CD14-positive monocyte (primary cell): ENCODE data around the gene KANK2. TPM values are rescaled to one million over a fixed set of nuclear protein-coding genes. Genes with fewer than 3 reads are reported as not detected.

Source experiments
- DNase-seq, 3 donors: peaks; one replicate each; pipeline ENCODE4 v3.0.0-alpha.2; 2011 to 2022
- H2AFZ ChIP-seq: 2 replicates; pipeline ENCODE4 v1.6.0; 2012; ENCODE audit warnings: mild to moderate bottlenecking, low read depth, low read length, inconsistent platforms; ENCODE audit not compliant: insufficient read depth, poor library complexity, severe bottlenecking
- H3K27ac ChIP-seq, 2 donors: 1 replicate in 1 of 2; 2 replicates in 1 of 2; pipeline ENCODE4 v1.5.1; 2012 to 2013; ENCODE audit warnings: low read length in 2 of 2, control low read depth in 1 of 2, inconsistent platforms in 1 of 2, low read depth in 1 of 2, mild to moderate bottlenecking in 1 of 2
- H3K27me3 ChIP-seq, 2 donors: one replicate each; pipeline versions ENCODE4 v1.6.0 to v1.6.1; 2011 to 2013; ENCODE audit warnings: low read length in 2 of 2; ENCODE audit not compliant: control insufficient read depth in 2 of 2, insufficient read depth in 2 of 2
- H3K36me3 ChIP-seq, 2 donors: replicated peaks in 1 of 2; 1 replicate in 1 of 2; 2 replicates in 1 of 2; pipeline versions ENCODE4 v1.5.1 to v1.6.1; 2012 to 2013; ENCODE audit warnings: low read length in 2 of 2, control low read depth in 1 of 2, inconsistent platforms in 1 of 2, mild to moderate bottlenecking in 1 of 2; ENCODE audit not compliant: insufficient read depth in 2 of 2, control insufficient read depth in 1 of 2
- H3K4me1 ChIP-seq, 2 donors: 1 replicate in 1 of 2; 2 replicates in 1 of 2; pipeline versions ENCODE4 v1.5.1 to v1.6.1; 2012 to 2013; ENCODE audit warnings: low read length in 2 of 2, control low read depth in 1 of 2, inconsistent platforms in 1 of 2, mild to moderate bottlenecking in 1 of 2, moderate library complexity in 1 of 2; ENCODE audit not compliant: insufficient read depth in 2 of 2, control insufficient read depth in 1 of 2
- H3K4me2 ChIP-seq: replicated peaks from 2 replicates; pipeline ENCODE3; 2012; ENCODE audit warnings: low read length, moderate library complexity, mild to moderate bottlenecking; ENCODE audit not compliant: poor library complexity, severe bottlenecking; ENCODE audit errors: extremely low read depth
- H3K4me3 ChIP-seq, 3 experiments: fragments of 200-600 bp in 1 of 3; sonication (generic) in 1 of 3; replicated peaks in 1 of 3; 1 replicate in 2 of 3; 2 replicates in 1 of 3; pipeline ENCODE4 v1.5.1; 2011 to 2013; ENCODE audit warnings: low read length in 3 of 3, mild to moderate bottlenecking in 3 of 3, control low read depth in 2 of 3, low read depth in 2 of 3, inconsistent platforms in 1 of 3, moderate library complexity in 1 of 3
- H3K79me2 ChIP-seq: 2 replicates; pipeline ENCODE4 v1.6.0; 2012; ENCODE audit warnings: mild to moderate bottlenecking, control low read depth, inconsistent platforms, low read length, moderate library complexity; ENCODE audit not compliant: insufficient read depth
- H3K9ac ChIP-seq: 2 replicates; pipeline ENCODE4 v1.6.0; 2017; ENCODE audit warnings: low read length, mild to moderate bottlenecking; ENCODE audit not compliant: insufficient read depth, poor library complexity, severe bottlenecking
- H3K9me3 ChIP-seq, 2 donors: replicated peaks in 1 of 2; 1 replicate in 1 of 2; 2 replicates in 1 of 2; pipeline versions ENCODE4 v1.5.1 to v1.6.1; 2012 to 2013; ENCODE audit warnings: low read length in 2 of 2, control low read depth in 1 of 2; ENCODE audit not compliant: control insufficient read depth in 1 of 2, insufficient read depth in 1 of 2
- H4K20me1 ChIP-seq: 2 replicates; pipeline ENCODE4 v1.6.0; 2012; ENCODE audit warnings: mild to moderate bottlenecking, low read length, control low read depth, moderate library complexity; ENCODE audit not compliant: insufficient read depth
- H3K27ac Mint-ChIP-seq, 7 donors: one replicate each; pipeline ENCODE4 v1.8.0; 2020; ENCODE audit warnings: mild to moderate bottlenecking in 7 of 7, mixed read lengths in 7 of 7, moderate library complexity in 6 of 7, inconsistent platforms in 2 of 7
- H3K27me3 Mint-ChIP-seq, 3 donors: one replicate each; pipeline ENCODE4 v1.8.0; 2021 to 2022; ENCODE audit warnings: low read depth in 3 of 3, mild to moderate bottlenecking in 3 of 3, mixed read lengths in 3 of 3, moderate library complexity in 3 of 3, inconsistent platforms in 1 of 3
- H3K36me3 Mint-ChIP-seq, 2 donors: one replicate each; pipeline ENCODE4 v1.8.0; 2020; ENCODE audit warnings: mixed read lengths in 2 of 2, inconsistent platforms in 1 of 2, mild to moderate bottlenecking in 1 of 2
- H3K4me1 Mint-ChIP-seq: one replicate; pipeline ENCODE4 v1.8.0; 2020; ENCODE audit warnings: mild to moderate bottlenecking, mixed read lengths
- H3K4me3 Mint-ChIP-seq, 2 donors: one replicate each; pipeline ENCODE4 v1.8.0; 2020; ENCODE audit warnings: mild to moderate bottlenecking in 2 of 2, mixed read lengths in 2 of 2, moderate library complexity in 1 of 2
- H3K9me3 Mint-ChIP-seq, 7 donors: one replicate each; pipeline ENCODE4 v1.8.0; 2020 to 2022; ENCODE audit warnings: mixed read lengths in 7 of 7, mild to moderate bottlenecking in 6 of 7, moderate library complexity in 6 of 7, inconsistent platforms in 2 of 7
- CTCF ChIP-seq: fragments of 200-600 bp; IDR thresholded peaks from one replicate; pipeline ENCODE4 v1.8.0; 2022; ENCODE audit warnings: antibody characterized with exemption, mild to moderate bottlenecking
- WGBS: methylation state at CpG from one replicate; pipeline ENCODE4 v1.1.5; 2013; ENCODE audit warnings: missing lambda C conversion rate; ENCODE audit not compliant: insufficient coverage; 5-methylcytosine and 5-hydroxymethylcytosine counted together
- intact Hi-C, 2 donors: fragments of 100-400 bp; cut with micrococcal nuclease; formaldehyde crosslinking; loops; one replicate each; pipeline versions ENCODE4 v1.15.0 to v1.15.1; 2023
- polyA plus RNA-seq, 3 donors: library from polyadenylated mRNA; depleted of rRNA in 1 of 3; unstranded in 2 of 3; stranded (reverse) in 1 of 3; fragments of 300-500 nt in 2 of 3; fragments of >200 nt in 1 of 3; fragmentation: Illumina TruSeq in 2 of 3; gene quantifications; 1 replicate in 2 of 3; 2 replicates in 1 of 3; pipeline ENCODE4 v1.2.3, GENCODE V29; 2012 to 2021

Gene KANK2
- polyA plus RNA-seq, 3 donors, result 0.40 to 1.3 (median 0.64) TPM

- H3K36me3 Mint-ChIP-seq, result peaks cover 0 to 7% of the 10 kb centered on the region in 2 donors
- H3K9me3 Mint-ChIP-seq, result peaks cover 0 to 11% (median 0%) of the 10 kb centered on the region in 7 donors
- Histone ChIP-seq H3K27ac (no peak overlapping the region), H3K9me3 (no peaks in the 10 kb centered on the region), H2AFZ (no peak overlapping the region), H3K79me2 (no peaks in the 10 kb centered on the region), H3K36me3 (no peaks in the 10 kb centered on the region), H3K27me3 (no peaks in the 10 kb centered on the region), H3K4me3 (no peak overlapping the region), H3K4me1 (no peaks in the 10 kb centered on the region), H3K4me2 (no peak overlapping the region), H3K9ac (no peak overlapping the region), H4K20me1 (no peaks in the 10 kb centered on the region)
- no peaks in the 10 kb centered on the region for H3K4me1 Mint-ChIP-seq
- no peak for DNase-seq
- TF ChIP-seq CTCF, result no peak
- H3K4me3 Mint-ChIP-seq, result no peak overlapping the region
- 92% methylated on average over 8 of the region's 13 CpGs for WGBS
- no peak overlapping the region for H3K27ac Mint-ChIP-seq
- intact Hi-C loops, result no loop called here
- peaks cover 3 to 4% (median 3%) of the 10 kb centered on the region in 3 donors for H3K27me3 Mint-ChIP-seq
These were observed 31.8 kb downstream of the KANK2 start for GRCh38 chr19:11165486-11166030.

GRCh38 chr19:11164879-11165406 is 32.4 kb downstream of the KANK2 start:
- intact Hi-C loops, result no loop called here
- H3K4me3 Mint-ChIP-seq, result no peak overlapping the region
- H3K27me3 Mint-ChIP-seq, result peaks cover 3 to 6% (median 3%) of the 10 kb centered on the region in 3 donors
- Histone ChIP-seq H3K27me3 (no peaks in the 10 kb centered on the region), H4K20me1 (no peaks in the 10 kb centered on the region), H3K36me3 (no peaks in the 10 kb centered on the region), H3K9ac (no peak overlapping the region), H3K79me2 (no peaks in the 10 kb centered on the region), H3K27ac (no peak overlapping the region), H2AFZ (no peak overlapping the region), H3K4me1 (no peaks in the 10 kb centered on the region), H3K4me2 (no peak overlapping the region), H3K4me3 (no peak overlapping the region), H3K9me3 (no peaks in the 10 kb centered on the region)
- peaks cover 0 to 4% of the 10 kb centered on the region in 2 donors for H3K36me3 Mint-ChIP-seq
- WGBS, result 97% methylated on average over 16 of the region's 17 CpGs
- H3K9me3 Mint-ChIP-seq, result peaks cover 0 to 15% (median 0%) of the 10 kb centered on the region in 7 donors
- H3K4me1 Mint-ChIP-seq, result peaks cover 3% of the 10 kb centered on the region
- DNase-seq, result no peak
- no peak for TF ChIP-seq CTCF
- no peak overlapping the region for H3K27ac Mint-ChIP-seq
